HL-60 (cell line): ENCODE data around the gene LYVE1.

Source experiments
- CTCF ChIP-seq: IDR thresholded peaks from one replicate; pipeline ENCODE4 v1.5.1; 2011; ENCODE audit warnings: low read length, control low read depth, inconsistent platforms; ENCODE audit not compliant: insufficient read depth
- GABPA ChIP-seq: IDR thresholded peaks from 2 replicates; pipeline ENCODE4 v1.6.1; 2012; ENCODE audit warnings: low read depth
- POLR2AphosphoS5 ChIP-seq: IDR thresholded peaks from 2 replicates; pipeline ENCODE4 v1.6.1; 2012; ENCODE audit warnings: low read depth
- SPI1 ChIP-seq: IDR thresholded peaks from 2 replicates; pipeline ENCODE4 v1.6.1; 2012; ENCODE audit warnings: low read depth, mild to moderate bottlenecking, borderline replicate concordance
- TF ChIP-seq, protein P1 (sequence below): IDR thresholded peaks from 2 replicates; pipeline ENCODE4 v1.6.1; 2012; ENCODE audit warnings: low read depth; ENCODE audit not compliant: insufficient replicate concordance

DNA sequence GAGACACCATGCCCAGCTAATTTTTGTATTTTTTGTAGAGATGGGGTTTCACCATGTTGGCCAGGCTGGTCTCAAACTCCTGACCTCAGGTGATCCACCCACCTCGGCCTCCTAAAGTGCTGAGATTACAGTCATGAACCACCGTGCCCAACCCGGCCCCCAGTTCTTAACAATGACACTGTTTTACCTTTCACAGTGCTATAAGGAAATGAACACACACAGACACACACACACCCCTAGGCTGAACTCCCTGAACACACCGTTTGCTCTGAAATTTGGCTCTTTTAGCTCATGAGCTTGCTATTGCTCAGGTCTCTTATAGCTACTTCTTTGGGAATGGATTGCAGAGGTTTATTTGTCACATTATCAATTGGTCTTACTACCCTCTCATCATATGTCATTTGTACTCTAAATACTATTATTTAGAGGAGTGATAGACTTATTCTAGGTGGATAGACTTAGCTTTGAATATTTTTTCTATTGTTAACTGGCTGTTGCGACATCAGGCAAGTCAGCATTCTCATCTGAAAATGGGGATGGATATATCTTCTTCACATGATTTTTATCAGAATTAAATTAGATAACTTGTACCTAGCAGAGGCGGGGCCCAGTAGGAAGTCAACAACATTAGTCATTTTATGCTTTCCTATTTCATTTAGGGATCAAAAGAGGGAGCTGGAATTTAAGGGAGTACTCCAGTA lies 2.1 kb downstream of the LYVE1 start:
- no peak for TF ChIP-seq CTCF
- no peak for TF ChIP-seq POLR2AphosphoS5
- no peak for TF ChIP-seq SPI1
- TF ChIP-seq, protein P1, sequence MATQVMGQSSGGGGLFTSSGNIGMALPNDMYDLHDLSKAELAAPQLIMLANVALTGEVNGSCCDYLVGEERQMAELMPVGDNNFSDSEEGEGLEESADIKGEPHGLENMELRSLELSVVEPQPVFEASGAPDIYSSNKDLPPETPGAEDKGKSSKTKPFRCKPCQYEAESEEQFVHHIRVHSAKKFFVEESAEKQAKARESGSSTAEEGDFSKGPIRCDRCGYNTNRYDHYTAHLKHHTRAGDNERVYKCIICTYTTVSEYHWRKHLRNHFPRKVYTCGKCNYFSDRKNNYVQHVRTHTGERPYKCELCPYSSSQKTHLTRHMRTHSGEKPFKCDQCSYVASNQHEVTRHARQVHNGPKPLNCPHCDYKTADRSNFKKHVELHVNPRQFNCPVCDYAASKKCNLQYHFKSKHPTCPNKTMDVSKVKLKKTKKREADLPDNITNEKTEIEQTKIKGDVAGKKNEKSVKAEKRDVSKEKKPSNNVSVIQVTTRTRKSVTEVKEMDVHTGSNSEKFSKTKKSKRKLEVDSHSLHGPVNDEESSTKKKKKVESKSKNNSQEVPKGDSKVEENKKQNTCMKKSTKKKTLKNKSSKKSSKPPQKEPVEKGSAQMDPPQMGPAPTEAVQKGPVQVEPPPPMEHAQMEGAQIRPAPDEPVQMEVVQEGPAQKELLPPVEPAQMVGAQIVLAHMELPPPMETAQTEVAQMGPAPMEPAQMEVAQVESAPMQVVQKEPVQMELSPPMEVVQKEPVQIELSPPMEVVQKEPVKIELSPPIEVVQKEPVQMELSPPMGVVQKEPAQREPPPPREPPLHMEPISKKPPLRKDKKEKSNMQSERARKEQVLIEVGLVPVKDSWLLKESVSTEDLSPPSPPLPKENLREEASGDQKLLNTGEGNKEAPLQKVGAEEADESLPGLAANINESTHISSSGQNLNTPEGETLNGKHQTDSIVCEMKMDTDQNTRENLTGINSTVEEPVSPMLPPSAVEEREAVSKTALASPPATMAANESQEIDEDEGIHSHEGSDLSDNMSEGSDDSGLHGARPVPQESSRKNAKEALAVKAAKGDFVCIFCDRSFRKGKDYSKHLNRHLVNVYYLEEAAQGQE: no peak
- TF ChIP-seq GABPA: no peak
